Stimulated activated CD8-positive, alpha-beta memory T cell treated with anti-CD3 and anti-CD28 coated beads, Interleukin-12 subunit alpha, Interleukin-12 subunit beta, amount 100 ng/mL, for 24 hours (primary cell): ENCODE data around the gene GRID1.

ENCODE experiments used
- DNase-seq: peaks from one replicate; pipeline ENCODE4 v3.0.0-alpha.2; 2020; ENCODE audit errors: extremely low read depth

GRID1 gene

DNA sequence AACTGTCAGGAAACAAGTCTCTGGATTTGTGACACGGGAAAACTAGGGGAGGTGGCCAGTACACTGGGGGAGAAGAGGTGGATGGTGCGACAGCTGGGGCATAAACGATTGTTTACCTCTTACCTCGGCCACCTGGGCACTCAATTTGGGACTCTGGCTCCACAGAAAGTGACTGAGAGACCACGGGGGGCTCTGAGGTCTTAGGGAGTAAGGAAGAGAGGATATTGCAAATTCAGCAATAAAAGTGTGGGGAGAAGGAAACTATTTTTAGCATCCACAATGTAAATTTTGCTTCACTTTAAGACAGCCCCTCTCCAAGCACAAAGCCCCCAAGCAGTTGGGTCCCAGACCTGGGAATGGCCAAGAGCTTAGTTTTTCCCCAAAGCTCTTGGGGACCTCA is 440.5 kb downstream of the GRID1 start:
- DNase-seq: no peak

DNA sequence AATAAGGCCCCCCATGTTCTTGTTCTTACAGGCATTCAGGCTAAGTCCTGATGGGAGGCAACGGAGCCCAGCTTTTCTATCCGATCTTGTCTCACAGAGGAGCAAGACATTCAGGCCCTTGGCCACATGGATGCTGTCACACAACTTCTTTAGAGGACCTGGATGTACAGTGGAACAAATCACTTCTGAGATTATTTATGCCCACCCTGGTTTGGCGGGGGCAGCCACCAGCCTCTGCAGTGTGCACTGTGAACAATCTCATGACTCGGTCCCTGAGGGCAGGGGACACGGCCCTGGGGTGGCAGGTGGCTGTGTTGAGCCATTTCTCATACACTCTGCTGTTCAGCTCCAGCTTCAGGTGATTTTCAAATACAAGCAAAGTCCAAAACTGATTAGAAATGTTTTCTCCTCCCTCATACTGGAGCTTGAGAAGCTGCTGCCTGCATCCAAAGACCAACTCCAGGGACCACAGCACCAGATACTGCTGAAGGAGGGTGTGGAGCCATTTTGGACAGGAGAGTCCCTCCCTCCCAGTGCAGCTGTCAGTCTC is 441.3 kb downstream of the GRID1 start:
- no peak for DNase-seq

DNA sequence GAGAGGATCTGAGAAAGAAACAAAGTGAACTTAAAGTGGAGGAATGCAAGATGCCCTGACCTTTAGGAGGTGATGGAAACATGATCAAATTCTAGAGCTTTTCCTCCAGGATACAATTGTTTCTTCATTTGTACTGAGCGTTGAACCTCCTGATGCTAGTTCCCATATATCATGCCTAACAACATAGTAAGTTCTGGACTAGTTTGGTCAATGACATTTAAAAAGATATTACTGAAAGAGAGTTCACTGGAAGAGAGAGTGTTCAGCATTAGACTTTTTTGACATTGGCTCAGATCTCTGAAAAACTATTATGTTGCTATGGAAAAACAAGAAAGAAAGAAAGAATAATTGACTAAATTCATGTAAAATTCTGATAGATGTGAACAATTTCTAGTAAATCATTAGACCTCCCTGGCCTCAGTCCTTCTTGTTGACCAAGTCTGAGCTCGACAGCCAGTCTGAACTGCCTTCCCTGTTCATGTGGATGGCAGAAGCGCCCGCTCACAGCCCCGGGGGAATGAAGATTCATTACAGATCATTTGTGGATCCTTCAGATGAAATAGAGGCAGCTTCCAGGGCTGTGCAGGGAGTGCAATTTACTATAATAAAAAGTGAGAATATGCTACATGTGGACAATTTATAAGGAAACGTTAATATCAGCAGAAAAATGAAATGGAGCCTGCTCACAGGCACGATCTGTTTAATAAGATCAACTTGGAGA is 442.1 kb downstream of the GRID1 start:
- DNase-seq: no peak

DNA sequence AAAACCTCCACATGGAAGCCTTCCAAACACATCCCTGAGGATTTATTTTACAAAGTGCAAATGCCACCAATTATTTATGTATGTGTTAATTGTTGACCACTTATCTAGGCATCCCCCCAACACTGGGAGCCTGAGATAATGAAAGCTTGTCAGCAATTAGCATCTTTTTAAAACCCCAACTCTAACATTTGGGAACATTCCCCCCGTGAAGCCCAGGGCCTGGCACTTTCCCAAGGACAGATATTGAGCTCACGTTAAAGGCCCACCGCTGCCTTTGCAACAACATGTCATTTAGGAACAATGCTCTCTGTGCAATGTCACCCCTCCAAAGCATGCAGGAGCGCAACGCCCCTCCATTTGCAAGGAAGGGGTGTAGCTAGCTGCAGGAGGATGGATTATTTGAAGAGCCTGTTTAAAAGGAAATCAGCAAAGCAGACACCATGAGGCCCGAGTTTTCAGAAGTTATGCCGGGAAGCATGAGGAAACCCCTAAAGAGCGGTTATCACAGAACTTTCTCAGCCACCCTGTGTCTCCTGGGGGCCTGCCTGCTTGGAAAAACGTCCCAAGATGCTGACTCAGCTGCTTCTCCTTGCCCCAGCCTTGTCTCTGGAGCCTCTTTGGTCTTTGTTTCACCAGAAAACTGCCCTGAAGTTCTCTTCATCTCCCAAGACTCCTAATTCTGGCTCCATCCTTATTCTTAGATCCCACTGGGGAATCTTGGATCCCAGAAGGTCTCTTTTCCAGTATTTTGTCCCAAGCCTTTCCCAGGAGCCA is 444.1 kb downstream of the GRID1 start:
- no peak for DNase-seq

DNA sequence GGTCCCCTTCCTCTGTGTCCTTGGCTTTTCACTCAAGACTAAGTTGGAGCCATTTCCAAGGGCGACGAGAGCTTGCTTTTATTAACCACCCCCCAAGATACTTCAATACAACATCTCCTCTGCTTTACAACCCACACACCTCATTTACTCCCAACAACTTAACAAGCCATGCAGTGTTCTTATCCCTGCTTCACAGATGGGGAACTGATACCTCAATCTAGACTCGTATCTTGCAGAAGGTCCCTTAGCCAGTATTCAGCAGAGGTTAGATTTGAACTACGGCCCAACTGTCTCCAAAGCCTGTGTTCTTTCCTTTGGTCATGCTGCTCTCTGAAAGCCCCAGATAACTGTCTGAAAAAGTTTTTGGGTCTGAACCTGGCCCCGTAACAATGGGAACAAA is 444.8 kb downstream of the GRID1 start:
- no peak for DNase-seq

DNA sequence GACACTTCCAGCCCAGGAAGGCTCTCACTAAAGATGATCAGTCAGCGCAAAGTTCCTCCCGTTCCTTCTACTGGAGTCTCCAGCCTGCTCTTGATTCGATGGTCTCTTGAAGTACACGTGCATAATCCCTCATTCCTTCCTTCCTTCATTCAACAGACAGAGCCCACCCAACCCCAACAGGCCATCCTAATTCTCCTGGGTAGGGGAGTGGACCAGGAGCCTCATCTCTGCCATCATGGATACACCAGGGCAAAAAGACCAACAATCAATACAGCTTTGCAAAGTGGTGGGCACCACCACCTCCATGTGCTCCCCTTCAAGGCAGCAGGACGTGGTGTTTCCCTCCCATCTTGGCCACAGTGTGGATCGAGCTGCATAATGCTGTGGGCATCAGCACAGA is 446.3 kb downstream of the GRID1 start:
- DNase-seq: no peak

DNA sequence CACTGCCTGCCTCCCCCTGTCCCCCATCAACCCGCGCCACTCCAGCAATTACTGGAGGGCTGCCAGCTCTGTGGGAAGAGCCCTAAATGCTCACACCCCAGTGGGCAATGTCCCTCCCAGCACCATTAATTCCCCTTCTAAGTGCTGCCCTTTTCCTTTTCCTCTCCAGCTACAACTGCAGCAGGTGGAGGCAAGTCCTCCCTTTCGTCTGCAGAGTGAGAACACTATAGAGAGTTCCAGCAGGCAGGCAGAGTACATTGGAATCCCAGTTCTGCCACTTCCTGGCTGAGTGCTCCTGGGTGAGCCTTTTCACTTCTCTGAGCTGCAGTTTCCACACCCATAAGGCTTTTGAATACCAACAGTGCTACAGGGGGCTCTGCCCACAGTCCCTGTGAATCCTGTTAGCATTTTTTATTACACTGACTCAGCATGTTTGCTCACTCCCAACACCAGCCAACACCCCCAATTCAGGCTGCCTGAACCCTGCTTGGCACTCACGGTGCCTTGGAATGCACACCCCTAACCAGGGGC is 447.0 kb downstream of the GRID1 start:
- no peak for DNase-seq

DNA sequence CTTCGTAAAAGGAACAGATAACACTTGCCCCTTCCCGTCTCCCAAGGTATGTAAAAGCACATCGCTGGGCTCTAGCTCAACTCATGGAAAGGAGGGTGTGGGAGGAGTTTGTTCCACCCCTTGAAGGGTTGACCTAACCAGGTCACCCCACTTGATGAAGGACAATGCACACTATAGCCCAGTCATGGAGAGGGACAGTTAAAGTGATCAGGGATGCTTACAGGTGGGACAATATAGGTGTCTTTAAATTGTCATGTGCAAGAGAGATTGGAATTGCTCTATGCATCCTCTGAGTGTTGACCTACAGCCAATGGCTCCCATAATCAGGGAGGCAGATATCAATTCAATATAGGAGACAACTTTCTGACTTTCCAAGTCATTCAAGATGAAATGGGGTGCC is 448.2 kb downstream of the GRID1 start:
- no peak for DNase-seq

DNA sequence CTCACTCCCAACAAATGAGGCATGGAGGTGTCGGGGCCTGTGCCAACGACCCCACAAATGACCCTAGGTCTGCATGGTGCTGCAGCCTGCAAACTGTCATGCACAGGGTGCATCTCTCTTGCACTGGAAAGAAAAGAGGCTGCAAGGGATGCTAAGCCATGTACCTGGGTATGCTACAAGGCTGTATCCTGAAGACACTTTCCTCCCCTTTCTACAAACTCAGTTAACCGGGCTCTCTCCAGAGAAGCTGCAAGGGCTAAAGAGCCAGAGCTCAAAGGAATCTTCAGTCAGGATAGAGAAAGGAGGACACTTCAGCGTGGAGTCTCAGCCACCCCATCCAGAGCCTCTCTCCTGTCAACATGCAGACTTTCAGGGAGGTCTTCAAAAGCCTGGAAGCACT is 449.0 kb downstream of the GRID1 start:
- no peak for DNase-seq

DNA sequence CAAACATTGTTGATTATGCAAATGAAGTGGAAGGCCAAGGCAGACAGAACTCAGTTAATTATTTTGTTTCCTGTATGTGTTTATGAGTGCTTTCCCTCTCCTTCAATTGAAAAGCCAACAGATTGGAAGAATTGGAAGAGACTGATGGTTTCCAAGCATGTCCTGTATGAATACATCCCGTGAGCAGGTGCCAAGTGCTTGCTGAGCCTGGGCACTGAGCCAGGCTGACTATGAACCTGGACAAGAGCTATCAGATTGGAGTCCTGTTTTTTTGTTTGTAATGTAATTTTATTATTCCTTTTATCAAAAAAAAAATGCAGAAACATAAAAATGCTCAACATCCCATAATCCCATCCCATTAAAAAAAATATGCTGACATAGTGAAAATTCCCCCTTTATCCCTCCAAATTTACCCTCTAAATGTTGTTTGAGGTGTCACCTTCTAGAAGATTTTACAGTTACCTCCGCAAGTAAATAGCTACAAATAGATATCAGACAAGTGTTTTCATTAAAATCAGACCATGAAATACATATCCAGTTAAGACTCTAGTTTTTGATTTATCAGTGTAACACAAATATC is 449.5 kb downstream of the GRID1 start:
- DNase-seq: no peak

DNA sequence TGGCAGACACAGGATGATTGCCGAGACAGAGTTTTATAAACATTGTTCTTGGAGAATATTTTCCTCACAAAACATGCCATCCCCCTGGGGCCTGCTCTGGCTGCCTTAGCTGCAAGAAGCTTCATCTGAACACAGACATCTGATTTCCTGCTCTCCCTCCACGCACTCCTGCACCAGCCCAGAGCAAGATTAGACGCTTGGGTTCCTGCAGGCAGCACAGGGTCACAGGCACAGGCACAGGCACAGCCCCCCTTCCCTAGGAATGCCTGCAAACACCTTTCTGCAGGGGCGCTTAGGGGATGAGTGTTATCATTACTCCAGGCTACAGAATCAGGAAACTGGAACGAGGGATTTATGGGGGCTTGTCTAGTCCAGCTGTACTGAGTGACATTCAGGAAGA is 450.3 kb downstream of the GRID1 start:
- no peak for DNase-seq

DNA sequence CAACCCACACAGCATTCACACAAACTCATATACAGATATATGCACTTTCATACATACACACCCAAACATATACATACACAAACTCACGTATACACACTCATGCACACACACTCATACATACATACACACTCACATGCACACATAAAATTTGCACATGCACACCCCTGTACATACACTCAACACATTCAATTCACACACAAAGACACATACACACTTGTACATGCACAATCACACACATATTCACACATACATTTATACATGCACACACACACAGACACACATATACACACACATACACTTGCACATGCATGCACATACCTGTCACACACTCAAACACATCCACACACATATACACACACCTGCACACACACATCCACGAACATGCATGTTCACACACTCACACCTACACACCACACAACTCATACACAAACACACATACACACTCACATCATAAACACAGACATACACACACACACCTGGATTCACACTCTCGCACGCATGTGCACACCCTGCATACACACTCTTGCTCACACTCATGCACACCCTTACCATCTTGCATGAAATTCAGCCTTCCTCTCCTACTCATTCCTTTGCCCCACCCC is 451.2 kb downstream of the GRID1 start:
- no peak for DNase-seq

DNA sequence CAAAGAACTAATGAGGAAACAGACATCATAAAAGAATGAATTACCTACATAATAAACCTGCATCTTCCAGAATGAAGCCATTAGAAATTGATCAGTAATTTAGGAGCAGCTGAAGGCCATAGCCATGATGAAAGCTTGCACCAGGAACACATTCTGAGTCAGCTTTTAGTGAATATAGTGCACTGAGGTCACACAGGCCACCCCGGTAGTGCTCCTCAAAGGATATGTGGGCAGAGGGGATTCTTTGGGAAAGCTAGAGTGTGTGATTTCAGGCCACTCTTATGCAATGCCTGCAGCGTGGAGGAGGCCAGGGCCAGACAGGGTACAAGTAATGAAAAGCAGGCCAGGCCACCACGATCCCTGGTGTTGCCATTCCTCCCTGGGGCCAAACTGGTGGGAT is 451.9 kb downstream of the GRID1 start:
- DNase-seq: no peak

DNA sequence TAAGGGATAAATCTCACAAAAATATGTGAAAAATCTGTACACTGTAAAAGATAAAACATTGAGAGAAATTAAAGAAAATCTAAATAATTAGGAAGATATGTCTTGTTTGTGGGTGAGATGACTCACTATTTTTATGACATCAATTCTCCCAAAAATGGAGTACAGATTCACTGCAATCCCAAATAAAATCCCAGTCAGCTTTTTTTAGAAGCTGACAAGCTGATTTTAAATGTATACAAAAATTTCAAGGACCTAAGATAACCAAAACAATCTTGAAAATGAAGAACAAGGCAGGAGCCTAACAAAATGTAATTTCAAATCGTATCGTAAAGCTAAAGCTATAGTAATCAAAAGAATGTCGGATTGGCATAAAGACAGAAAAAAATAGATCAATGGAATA is 458.1 kb downstream of the GRID1 start:
- DNase-seq: no peak

DNA sequence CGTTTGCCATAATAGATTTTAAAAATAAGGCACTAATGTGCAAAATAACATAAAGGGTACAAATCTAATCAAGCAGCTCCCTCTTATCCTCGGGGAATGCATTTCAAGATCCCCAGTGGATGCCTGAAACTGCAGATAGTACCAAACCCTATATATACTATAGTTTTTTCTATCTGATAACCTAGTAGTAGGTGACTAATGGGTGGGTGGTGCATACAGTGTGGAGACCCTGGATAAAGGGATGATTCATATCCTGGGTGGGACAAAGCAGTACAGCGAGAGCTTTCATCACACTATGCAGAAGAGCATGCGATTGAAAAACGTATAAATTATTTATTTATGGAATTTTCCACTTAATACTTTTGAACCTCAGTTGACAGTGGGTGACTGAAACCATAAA is 464.5 kb downstream of the GRID1 start:
- DNase-seq: no peak

DNA sequence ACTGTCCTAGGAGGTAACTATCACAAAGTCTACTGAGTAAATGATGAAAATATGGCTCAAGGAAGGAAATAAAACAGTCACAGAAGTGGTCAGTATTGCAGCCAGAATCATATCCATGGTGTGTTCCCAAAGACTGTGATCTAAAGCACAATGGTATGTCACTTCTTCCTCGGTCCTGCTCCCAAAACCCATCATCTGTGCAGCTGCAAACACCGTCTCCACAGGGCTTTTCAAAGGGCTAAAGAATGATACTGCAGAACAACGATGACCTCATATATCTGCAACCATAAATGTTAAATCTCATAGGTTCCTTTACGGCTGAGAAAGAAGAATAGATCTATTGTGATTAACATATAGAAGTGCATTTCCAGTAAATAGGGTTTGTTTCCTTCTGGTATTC is 465.0 kb downstream of the GRID1 start:
- no peak for DNase-seq

DNA sequence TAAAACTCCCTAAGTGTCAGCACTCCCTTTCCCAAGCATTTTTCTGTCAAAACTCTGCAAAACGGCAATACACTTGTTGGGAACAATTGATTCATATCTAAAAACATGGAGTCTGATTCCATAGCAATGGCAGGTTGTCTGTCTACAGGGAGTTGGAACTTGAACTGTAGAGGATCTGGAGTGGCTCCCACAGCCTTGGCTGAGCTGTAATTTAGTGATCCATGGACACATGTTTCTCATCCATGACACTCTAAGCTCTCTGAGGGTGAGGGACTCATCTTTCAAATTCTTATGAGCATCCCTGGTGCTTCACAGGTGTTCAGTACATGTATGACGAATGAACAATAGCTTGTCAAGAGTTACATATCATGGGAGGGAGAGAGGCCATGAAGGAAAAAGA is 466.1 kb downstream of the GRID1 start:
- no peak for DNase-seq

DNA sequence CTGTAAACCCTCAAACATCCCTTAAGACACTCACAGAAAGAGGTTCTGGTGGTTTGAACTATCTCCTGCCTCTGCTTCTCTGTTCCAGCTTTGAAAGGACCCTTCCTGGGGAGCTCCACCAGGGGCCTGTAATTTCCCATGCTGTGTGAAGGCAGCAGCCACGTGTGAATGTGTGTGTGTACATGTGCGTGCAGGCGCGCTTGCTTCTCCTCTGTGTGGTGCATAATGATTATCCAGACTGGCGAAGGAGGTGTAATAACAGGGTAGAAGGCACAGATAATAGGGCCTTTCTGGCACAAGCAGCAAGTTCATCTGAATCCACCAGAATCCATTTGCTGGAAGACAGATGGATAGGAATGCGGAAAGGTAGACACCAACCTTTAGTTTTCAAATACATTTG is 466.5 kb downstream of the GRID1 start:
- DNase-seq: no peak

DNA sequence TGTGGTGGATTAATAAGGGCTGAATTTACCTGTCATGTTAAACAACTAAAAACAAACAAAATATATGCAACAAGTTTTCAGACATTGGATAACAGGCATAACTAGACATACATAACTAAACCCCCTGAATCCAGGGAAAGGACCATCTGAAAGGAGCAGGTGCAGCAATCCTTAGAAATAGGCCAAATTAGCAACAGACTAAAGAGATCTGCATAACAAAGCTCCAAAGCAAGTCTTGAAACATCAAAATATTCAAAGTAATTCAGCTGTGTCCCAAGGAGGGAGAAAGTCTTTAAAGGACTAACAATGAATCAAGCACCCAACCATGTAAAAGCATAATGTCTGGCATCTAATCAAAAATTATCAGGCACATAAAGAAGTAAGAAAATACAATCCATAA is 475.1 kb downstream of the GRID1 start:
- DNase-seq: no peak

DNA sequence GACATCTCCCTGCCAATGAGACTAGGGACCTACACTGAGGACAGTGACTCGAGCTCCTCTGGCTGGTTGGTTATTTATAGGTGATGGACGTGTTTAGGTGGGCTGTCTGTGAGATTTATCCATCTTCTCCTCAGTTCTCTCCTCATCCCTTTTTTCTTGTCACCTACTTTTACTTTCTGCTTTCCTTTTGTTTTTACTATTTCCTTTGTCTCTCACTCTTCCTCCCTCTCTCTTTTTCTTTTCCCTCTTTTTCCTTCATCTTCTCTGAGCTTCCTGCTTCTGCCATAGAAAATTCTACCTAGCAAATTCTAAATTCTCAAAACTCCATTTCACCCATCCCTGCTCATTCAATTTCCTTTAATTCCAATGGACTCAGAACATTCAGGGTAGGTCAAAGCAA is 478.0 kb downstream of the GRID1 start:
- no peak for DNase-seq

DNA sequence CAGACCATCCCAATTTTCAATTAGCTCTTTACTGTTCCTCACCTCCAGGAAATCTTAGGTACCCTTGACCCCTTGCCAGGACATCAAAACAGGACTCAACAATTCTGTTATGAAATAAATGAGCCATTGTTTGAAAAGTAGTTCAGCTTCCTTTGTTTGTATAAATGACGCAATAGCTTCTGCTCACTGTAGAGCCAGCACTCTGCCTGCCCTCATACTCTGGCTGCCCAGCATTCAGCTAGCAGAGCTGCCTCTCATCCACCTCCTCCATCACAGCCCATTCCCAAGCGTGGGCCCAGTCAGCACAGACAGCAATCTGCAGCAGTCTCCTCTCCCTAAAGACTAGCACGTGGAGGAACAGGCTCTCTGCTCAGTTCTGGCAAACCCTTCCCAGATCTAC is 478.6 kb downstream of the GRID1 start:
- DNase-seq: no peak

DNA sequence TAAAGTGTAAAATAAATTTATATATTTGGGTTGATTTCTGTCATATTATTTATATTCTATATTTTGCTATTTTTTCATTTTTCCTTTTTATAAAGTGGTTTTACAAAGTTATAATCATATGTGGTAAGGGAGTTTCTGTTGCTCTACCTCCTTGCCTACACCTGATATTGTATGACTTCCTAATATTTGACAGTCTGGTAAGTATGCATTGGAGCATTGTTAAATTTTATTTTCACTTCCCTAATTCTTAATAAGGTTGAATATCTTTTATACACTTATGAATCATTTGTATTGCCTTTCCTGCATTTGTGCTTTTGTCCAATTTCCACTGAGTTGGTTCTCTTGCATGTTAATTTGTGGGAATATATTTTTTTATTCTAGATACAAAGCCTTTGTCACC is 492.4 kb downstream of the GRID1 start:
- no peak for DNase-seq
